ENCODE data around the gene FRMD1.

FRMD1 gene

DNA sequence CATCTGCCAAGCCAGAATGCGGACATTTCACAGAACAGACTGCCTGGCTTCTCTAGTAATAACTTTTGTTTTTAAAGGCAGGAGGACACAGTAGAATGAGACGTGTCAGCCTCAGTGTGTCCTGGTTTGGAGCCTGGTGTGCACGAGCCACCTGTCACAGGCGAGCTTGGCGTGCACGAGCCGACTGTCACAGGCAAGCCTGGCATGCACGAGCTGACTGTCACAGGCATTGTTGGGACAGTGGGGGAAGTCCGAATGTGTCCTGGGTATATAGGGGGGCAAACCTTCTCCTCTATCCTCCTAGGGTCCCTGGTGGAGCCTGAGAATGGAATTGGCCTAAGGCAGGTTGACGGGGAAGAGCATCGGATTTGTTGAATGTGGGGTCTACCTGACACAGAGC is 74.1 kb downstream of the FRMD1 start:
- DNase-seq (ENCODE audit: low spot score): no peak

DNA sequence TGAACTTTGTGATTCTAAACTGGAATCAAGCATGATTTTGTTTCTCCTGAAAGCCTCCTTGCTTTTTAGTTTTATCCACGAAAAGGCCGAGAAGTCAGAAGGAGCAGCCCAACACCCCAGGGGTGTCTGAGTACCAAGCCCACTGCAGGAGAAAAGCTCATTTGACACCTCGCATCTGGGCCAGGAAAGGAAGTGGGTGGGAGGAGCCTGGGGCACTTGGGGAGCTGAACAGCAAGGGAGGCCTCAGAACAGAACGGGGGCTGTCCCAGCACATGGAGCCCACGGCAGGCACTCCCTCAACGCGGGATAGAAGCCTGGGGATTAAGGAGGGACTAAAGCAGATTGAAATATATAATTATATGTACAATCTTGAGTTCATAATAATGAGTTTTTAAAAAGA is 75.0 kb downstream of the FRMD1 start:
- DNase-seq (ENCODE audit: low spot score): no peak

Measured in AG08395 (cell line).